LNCaP clone FGC (cell line): ENCODE data around the gene RNASE2.
"Not testable (repeated sequence)": the region's sequence is repeated elsewhere in the genome, so short reads cannot be mapped to it uniquely, and the experiment has no call there.

ENCODE experiments used
- DNase-seq: peaks from one replicate; pipeline ENCODE4 v3.0.0-alpha.2; 2011; ENCODE audit warnings: low read depth
- H3K4me3 ChIP-seq: 2 replicates; pipeline ENCODE4 v1.5.1; 2011; ENCODE audit warnings: mild to moderate bottlenecking, low read depth, low read length, control low read depth
- TF ChIP-seq, protein P1 (sequence below): IDR thresholded peaks from 2 replicates; pipeline ENCODE4 v1.5.1; 2012; ENCODE audit warnings: mild to moderate bottlenecking; ENCODE audit not compliant: control insufficient read depth, insufficient read depth; ENCODE audit errors: extremely low read depth

RNASE2 gene

DNA sequence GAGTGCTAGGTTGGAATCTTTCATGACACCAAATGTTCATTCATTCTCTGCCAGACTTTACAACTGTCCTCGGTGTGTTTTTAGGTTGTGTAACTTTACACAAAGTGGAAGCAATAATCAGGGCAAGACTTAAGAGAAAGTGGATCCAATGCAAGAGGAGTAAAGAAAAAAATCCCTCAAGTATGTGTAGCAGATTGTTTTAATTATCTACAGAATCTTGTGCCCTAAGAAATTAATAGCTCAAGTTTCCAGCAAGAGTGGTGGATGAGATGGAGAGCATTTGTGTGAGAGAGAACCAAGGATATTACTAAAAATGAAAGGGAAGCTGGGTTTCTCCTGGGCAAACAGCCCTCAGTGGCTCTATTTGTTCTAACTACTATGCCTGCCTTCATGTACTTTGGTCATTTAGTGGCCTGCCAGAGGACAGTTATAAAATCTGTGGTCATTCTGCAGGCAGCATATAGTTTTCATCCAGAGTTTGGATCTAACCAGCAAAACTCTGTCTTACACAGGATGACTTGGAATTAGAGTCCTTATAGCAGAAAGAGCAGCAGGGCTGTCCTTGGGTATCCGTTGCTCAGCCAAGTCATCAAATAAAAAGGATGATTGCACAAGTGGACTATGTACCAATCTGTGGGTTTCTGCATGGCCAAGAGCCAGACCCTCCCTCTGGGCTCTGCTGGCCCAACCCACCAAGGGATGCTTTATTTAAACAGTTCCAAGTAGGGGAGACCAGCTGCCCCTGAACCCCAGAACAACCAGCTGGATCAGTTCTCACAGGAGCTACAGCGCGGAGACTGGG is at the start of gene RNASE2:
Gene RNASE2, plus strand, starts transcription at position 752 of the 802 bp plus-strand sequence. CDS start 285 bp downstream, outside the sequence.
- H3K4me3 ChIP-seq, DNase-seq: not testable (repeated sequence)

DNA sequence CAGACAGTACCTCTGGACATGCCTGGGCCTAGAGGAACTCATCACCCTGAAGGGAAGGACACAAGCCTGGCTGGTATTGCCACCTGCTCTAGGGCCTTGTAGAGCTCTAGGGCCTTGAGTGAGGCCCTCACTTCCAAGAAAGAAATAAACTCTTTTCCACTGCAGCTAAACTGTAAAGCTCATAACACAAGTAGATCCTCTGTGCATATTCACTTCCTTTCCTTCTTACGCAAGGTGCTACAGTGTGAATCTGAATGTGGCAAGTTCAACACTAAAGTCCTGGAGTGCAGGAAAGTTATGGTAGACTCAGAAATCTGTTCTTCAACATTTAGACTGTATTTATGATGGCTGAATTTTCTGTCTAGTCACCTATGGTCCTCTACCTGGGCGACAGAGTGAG is 49.6 kb upstream of the RNASE2 start:
- no peak for DNase-seq
- TF ChIP-seq, protein P1, sequence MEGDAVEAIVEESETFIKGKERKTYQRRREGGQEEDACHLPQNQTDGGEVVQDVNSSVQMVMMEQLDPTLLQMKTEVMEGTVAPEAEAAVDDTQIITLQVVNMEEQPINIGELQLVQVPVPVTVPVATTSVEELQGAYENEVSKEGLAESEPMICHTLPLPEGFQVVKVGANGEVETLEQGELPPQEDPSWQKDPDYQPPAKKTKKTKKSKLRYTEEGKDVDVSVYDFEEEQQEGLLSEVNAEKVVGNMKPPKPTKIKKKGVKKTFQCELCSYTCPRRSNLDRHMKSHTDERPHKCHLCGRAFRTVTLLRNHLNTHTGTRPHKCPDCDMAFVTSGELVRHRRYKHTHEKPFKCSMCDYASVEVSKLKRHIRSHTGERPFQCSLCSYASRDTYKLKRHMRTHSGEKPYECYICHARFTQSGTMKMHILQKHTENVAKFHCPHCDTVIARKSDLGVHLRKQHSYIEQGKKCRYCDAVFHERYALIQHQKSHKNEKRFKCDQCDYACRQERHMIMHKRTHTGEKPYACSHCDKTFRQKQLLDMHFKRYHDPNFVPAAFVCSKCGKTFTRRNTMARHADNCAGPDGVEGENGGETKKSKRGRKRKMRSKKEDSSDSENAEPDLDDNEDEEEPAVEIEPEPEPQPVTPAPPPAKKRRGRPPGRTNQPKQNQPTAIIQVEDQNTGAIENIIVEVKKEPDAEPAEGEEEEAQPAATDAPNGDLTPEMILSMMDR, result no peak
- no peak overlapping the region for H3K4me3 ChIP-seq

DNA sequence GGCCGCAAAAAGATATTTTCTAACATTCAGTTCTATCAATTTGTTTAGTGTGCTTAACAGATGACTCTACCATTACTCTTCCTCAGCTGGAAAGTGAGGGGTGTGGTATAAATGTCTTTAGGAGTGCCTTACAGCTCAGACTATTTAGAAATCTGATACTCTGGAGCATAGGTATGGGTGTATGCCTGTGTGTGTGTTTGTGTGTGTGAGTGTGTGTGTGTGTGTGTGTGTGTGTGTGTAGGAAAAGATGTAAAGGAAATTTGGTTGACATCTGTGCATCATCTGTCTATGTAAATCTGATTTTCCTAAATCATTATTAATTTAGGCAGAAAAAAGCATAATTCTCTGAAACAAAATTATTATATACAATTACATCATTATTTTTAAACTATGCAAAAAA is 48.1 kb upstream of the RNASE2 start:
- TF ChIP-seq, protein P1, result no peak
- H3K4me3 ChIP-seq, result no peak overlapping the region
- no peak for DNase-seq

DNA sequence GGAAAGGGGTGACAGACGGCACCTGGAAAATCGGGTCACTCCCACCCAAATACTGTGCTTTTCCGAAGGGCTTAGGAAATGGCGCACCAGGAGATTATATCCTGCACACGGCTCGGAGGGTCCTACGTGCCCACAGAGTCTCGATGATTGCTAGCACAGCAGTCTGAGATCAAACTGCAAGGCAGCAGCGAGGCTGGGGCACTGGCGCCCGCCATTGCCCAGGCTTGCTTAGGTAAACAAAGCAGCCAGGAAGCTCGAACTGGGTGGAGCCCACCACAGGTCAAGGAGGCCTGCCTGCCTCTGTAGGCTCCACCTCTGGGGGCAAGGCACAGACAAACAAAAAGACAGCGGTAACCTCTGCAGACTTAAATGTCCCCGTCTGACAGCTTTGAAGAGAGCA is 44.5 kb upstream of the RNASE2 start:
- not testable (repeated sequence) for H3K4me3 ChIP-seq, DNase-seq

DNA sequence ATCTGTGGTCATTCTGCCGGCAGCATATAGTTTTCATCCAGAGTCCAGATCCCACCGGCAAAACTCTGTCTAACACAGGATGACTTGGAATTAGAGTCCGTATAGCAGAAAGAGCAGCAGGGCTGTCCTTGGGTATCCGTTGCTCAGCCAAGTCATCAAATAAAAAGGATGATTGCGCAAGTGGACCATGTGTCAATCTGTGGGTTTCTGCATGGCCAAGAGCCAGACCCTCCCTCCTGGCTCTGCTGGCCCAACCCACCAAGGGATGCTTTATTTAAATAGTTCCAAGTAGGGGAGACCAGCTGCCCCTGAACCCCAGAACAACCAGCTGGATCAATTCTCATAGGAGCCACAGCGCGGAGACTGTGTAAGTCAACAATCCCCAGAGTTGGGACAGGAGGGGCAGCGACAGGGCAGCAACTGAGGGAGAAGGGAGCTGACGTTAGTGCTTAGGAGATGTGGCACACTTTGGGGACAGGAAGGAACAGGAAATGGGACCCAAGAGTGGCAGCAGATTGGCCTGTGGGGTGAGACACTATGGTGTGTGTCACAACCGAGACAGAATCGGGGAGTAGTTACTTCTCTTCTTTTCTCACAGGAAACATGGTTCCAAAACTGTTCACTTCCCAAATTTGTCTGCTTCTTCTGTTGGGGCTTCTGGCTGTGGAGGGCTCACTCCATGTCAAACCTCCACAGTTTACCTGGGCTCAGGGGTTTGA is 36.1 kb upstream of the RNASE2 start:
- H3K4me3 ChIP-seq, DNase-seq: not testable (repeated sequence)

DNA sequence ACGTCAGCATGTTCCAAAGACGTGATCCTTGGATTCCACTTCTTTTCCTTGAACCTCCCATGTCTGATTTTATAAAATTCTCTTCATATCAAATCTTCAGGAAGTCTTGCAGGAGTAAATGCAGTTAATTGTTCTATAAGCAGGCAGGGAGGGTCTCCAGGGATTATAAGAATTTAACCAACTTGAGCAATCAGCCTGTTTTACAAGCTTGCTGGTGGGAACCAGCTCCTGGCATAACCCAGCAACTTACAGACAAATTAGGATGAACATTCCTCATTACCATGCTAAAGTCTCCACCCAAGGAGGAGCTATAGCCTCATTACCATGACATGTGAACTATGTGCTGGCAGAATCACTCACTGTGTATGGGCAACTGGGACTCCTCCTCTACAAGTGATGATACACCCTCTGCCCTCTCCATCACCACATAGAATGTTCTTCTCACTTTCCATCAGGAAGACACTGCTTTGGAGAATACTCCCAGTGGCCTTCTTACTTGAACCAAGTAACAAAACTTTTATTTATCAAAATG is 31.5 kb upstream of the RNASE2 start:
- not testable (repeated sequence) for DNase-seq, H3K4me3 ChIP-seq

DNA sequence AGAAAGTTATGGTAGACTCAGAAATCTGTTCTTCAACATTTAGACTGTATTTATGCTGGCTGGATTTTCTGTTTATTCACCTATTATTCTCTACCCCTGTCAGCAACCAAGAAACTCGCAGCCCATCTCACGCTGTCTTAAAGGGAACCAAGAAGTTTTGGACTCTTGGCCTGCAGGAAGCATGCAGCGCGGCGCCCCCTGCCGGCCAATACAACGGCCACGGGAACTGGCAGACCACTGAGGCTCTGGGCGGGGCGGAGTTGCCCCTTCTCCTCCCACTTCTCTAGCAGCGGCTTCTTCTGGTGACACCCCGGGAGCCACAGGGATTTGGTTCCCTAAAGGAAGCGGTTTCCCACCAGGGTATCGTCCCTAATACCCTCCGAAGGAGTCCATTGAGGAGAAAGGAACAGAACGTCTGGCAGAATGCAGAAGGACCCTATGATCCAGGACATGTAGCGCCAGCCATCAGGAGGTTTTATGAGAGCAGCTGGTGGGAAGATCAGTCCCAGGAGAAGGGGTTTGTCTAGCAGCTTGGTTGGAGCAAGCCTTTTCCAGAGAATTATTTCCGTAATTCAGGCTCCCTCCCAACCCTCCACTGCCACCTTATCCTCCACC is 21.0 kb upstream of the RNASE2 start:
- peak; percentile 0 for DNase-seq
- TF ChIP-seq, protein P1, result peak; percentile 52
- no peak overlapping the region for H3K4me3 ChIP-seq

DNA sequence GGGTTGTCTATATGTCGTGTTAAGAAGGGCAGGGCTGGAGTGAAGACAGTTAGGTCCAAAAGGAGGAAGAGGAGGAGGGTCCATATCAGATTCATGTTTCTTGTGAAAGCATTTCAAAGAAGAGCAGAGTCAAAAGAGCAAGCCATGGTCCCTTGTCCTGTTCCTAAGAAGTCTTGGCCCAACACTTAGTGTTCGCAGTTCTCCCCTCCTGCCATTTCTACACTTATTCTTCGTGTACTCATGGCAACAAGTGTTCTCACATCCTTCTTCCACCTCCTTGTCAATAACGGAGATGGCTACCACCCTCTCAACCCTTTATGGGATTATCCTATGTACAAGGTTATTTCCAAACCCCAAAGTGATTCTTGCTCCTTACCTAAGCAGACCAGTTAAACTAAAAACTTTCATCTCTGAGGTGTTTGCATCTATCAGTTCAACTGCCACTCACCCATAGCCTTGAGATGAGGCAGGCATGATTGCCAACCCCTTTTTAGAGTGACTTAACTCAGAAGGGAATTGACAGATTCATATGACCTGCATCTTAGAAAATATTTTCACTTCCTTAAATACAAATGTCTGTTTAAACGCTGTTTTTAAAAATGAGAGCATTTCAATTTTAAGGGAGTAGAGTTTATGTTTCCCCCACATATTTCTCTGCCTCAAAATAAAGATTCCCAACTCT is 19.8 kb upstream of the RNASE2 start:
- TF ChIP-seq, protein P1, result no peak
- no peak overlapping the region for H3K4me3 ChIP-seq
- DNase-seq, result no peak

DNA sequence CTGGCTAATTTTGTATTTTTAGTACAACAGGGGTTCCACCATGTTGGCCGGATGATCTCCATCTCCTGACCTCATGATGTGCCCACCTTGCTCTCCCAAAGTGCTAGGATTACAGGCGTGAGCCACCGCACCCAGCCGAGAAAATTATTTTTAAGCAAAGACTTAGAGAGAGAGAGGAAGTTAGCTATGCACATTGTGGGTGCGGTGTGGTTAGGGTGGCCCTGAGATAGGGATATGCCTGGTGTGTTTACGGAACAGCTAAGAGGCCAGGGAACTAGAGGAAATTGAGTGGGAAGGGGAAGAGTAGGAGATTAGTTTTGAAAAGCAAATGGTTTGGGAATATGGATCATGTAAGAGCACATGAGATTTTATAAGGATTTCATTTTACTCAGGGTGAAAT is 10.1 kb upstream of the RNASE2 start:
- not testable (repeated sequence) for DNase-seq, H3K4me3 ChIP-seq

DNA sequence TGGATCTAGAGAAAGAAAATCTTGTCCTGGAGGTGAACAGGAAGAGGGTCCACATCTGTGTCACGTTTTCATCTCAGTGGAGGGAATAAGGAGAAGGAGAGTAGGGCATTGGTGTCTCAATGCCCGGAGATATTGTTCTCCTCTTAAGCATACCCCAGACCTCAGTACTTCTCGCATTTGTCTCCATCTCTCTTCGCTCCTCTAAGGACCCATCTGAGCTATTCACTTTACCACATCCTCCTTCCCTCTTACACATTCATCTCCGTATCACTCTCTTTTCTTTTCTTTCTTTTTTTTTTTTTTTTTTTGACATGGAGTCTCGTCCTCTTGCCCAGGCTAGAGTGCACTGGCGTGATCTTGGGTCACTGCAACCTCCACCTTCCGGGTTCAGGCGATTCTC is 8.6 kb upstream of the RNASE2 start:
- H3K4me3 ChIP-seq, DNase-seq: not testable (repeated sequence)

DNA sequence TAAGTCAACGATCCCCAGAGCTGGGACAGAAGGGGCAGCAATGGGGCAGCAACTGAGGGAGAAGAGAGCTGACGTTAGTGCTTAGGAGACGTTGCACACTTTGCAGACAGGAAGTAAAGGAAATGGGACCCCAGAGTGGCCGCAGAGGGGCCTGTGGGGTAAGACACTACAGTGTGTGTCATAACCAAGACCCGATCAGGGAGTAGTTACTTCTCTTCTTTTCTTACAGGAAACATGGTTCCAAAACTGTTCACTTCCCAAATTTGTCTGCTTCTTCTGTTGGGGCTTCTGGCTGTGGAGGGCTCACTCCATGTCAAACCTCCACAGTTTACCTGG is 219 bp downstream of the RNASE2 start:
- not testable (repeated sequence) for H3K4me3 ChIP-seq, DNase-seq
